GM18505 (cell line): ENCODE data around the gene LIPG.

Experiments used
- ATAC-seq: cut with Tn5 transposase; IDR thresholded peaks from one replicate; pipeline ENCODE4 v1.9.1; 2021; ENCODE audit not compliant: unreplicated experiment
- POLR2A ChIP-seq: IDR thresholded peaks from 4 replicates; pipeline ENCODE4 v1.6.1; 2011; ENCODE audit warnings: borderline replicate concordance; ENCODE audit not compliant: insufficient read depth, insufficient read length; ENCODE audit errors: extremely low read depth

Gene LIPG

GRCh38 chr18:49527631-49528327, 34.1 kb upstream of the LIPG start:
- no peak for TF ChIP-seq POLR2A
- ATAC-seq, result no peak

GRCh38 chr18:49529596-49529995, 32.3 kb upstream of the LIPG start:
- no peak for ATAC-seq
- TF ChIP-seq POLR2A, result no peak

DNA sequence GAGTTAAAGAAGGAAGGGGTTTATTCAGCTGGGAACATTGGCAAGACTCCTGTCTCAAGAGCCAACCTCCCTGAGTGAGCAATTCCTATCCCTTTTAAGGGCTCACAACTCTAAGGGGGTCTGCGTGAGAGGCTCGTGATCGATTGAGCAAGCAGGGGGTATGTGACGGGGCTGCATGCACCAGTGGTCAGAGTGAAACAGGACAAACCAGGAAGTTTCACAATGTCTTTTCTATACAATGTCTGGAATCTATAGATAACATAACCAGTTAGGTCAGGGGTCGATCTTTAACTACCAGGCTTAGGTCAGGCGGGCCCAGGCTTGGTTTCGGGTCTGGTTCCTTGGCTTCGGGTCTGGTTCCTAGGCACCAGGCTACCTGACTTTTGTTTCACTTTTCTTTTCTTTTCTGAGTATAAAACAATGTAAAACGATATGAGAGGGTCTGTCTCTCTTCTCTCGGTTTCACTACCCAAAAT, 30.1 kb upstream of the LIPG start:
- TF ChIP-seq POLR2A, result no peak
- no peak for ATAC-seq

DNA sequence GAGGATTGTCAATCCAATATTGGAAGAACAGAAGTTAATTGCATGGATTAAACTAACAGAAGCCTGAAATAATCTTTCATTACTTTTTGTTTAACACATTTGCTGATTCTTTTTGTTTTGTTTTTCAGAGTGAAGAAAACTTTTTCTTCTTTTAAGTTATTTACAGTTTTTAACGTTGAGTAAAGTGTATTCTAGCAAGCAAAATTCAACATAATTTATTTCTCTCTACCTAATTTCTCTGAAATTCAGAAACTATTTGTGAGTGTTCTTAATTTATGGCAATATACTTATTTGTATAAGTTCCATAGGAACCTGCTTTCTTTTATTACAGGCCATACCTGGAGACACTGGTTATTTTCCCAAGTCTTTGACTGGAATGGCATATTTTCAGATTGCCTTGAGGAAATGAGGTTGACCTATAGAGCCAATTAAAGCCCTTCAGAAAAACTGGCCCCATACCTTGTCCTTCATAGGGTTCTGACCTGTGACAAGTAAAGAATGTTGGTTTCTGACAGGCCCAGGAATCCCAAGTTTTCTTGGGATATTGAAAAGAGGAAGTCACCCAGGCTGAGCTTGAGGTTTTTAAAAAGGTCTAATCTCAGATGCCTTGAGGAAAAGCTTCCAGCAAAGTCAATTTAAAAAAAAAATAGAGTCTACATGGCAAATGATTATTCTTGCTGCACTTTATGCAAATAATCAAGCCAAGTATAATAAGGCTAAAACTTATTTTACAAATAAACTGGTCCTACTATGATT, 26.8 kb upstream of the LIPG start:
- no peak for TF ChIP-seq POLR2A
- no peak for ATAC-seq

GRCh38 chr18:49537232-49537896, 24.5 kb upstream of the LIPG start:
- ATAC-seq, result no peak
- TF ChIP-seq POLR2A, result no peak

- ATAC-seq, result no peak
- TF ChIP-seq POLR2A, result no peak
Measured at GRCh38 chr18:49544362-49544761, 17.5 kb upstream of the LIPG start.

DNA sequence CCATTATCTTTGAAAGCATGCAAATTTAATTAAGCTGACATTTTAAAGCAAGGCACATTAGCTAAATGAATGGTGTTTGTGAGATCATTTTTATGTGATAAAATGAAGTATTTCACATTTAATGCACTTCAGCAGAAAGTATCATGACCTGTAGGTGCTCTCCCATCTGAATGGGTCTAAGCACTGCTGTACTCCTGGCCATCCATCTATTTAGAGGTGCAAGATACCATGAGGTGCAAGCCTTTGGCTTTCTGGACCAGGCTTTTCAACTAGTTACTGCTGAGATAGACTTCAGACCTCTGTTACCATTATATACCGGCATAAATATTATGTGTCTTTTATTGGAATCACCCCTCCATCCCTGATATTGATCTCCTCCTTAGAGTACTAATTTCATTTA, 15.6 kb upstream of the LIPG start:
- TF ChIP-seq POLR2A, result no peak
- no peak for ATAC-seq

- no peak for TF ChIP-seq POLR2A
- ATAC-seq, result no peak
Measured at GRCh38 chr18:49546719-49547273, 15.1 kb upstream of the LIPG start.

DNA sequence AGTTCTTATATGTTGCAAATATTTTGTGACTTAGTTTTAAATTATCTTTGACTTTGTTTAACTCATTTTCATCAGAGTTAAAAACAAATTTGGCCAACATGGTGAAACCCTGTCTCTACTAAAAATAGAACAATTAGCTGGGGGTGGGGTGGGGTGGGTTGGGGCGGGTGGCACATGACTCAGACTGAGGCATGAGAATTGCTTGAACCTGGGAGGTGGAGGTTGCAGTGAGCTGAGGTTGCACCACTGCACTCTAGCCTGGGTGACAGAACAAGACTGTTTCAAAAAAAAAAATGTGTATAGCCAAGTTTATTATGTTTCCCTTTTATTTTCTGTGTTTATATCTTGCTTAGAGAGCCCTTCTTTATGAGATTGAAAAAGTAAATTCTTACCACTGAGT, 14.2 kb upstream of the LIPG start:
- ATAC-seq, result no peak
- no peak for TF ChIP-seq POLR2A

DNA sequence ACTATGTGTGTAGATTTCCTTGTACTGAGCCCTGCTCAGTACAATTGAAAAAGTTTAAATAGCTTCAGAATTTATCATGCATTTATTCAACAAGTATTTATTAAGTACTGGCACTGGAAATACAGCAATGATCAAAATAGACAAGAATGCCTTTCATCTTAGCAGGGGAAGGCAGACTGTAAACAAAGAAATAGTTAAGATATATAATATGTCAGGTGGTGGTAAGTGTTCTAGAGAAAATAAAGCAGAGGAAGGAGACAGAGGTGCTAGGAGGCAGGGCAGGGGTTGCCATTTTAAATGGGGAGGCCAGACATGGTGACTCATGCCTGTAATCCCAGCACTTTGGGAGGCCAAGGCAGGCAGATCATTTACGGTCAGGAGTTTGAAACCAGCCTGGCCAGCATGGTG, 13.6 kb upstream of the LIPG start:
- no peak for TF ChIP-seq POLR2A
- ATAC-seq, result no peak

GRCh38 chr18:49550621-49551339, 11.1 kb upstream of the LIPG start:
- TF ChIP-seq POLR2A, result no peak
- ATAC-seq, result no peak

GRCh38 chr18:49553003-49553402, 8.9 kb upstream of the LIPG start:
- ATAC-seq, result no peak
- TF ChIP-seq POLR2A, result no peak

DNA sequence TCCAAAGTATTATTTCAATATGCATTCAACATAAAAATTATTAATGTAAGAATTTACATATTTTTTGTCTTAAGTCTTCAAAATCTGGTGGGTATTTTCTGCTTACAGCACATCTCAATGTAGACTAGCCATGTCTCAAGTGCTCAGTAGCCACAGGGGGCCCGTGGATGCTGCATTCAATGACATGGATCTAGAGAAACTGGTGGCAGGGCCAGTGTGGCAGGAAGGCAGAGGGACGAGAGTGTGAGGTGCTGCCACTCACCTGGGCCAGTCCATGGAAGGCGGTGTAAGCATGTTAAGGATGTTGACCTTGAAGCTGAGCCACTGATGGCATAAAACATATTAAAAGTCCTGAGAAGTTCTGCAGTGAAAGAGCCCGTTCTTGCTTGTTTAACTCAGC, 6.2 kb upstream of the LIPG start:
- no peak for TF ChIP-seq POLR2A
- ATAC-seq, result no peak
